Measurements from ENCODE around the gene MAST2. TPM values are rescaled to one million over a fixed set of nuclear protein-coding genes. Genes with fewer than 3 reads are reported as not detected.

MAST2 gene
- total and polyA plus RNA-seq, 2 of the 13 experiments (the other 11 are each of a cell fraction or from before 2014, with no cell fraction given) = 15.3 to 23.0 TPM

DNA sequence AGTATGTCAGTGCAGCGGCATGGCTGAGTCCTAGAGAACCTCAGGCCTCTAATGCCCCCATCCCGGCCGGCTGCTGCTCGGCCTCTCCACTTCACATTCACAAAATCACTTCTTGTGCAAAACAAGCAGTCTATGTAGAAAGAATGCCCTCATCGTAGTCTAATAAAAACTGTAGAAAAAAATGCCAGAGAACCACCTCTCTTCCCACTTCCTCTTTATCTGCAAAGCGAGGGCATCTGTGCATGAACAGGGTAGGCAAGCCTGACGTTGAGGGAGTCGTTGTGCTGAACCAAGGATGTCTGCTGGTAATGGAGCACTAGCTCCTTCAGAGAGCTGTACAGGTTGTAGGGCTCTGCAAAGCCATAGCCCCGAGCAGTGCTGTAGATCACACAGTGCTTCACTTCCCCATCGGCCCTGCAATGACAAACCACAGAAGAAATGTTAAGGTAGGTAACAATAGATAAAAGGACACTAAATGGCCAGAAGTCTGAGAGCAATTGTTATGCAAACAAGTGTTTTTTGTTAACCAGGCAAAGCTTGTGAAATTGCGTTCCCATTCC, 240.1 kb downstream of the MAST2 start:
- Histone ChIP-seq H3K27ac (ENCODE audit: extremely low read length, insufficient read depth, low read length) (no peak overlapping the region), H3K4me3 (replicated peaks in 1 of 3; ENCODE audit: insufficient read depth in 1 of 3, low read depth in 2 of 3, low read length in 3 of 3) (no peak overlapping the region), H3K9me3 (ENCODE audit: low read length) (no peaks in the 10 kb centered on the region), H2AFZ (ENCODE audit: low read length) (no peak overlapping the region), H3K79me2 (ENCODE audit: insufficient read depth, low read length) (no peaks in the 10 kb centered on the region), H3K4me2 (ENCODE audit: low read depth, low read length) (no peak overlapping the region), H3K27me3 (ENCODE audit: control insufficient read depth in 1 of 2, insufficient read depth in 2 of 2, low read length in 2 of 2) (no peaks in the 10 kb centered on the region; a peak in 1 of 5 replicates), H3K4me1 (ENCODE audit: insufficient read depth, low read length) (no peaks in the 10 kb centered on the region), H4K20me1 (ENCODE audit: insufficient read depth, low read length) (no peaks in the 10 kb centered on the region), H3K36me3 (replicated peaks in 1 of 2; ENCODE audit: control insufficient read depth in 1 of 2, insufficient read depth in 2 of 2, low read length in 2 of 2) (no peaks in the 10 kb centered on the region), H3K9ac (ENCODE audit: insufficient read depth, low read depth, low read length) (no peak overlapping the region)
- WGBS (ENCODE audit: low lambda C conversion rate) = 89% methylated on average over 11 of the region's 11 CpGs
- TF ChIP-seq GMEB1 (CRISPR knock-in tag; IDR thresholded peaks at IDR 0.05; ENCODE audit: borderline replicate concordance) (no peak), SOX5 (CRISPR knock-in tag; IDR thresholded peaks at IDR 0.05; ENCODE audit: borderline replicate concordance) (no peak), ETV6 (CRISPR knock-in tag; conservative IDR thresholded peaks at IDR 0.05) (no peak), ZFP90 (CRISPR knock-in tag; IDR thresholded peaks at IDR 0.05; ENCODE audit: borderline replicate concordance) (no peak), ZNF235 (CRISPR knock-in tag; IDR thresholded peaks at IDR 0.05; ENCODE audit: borderline replicate concordance) (no peak), CREBL2 (CRISPR knock-in tag; IDR thresholded peaks at IDR 0.05; ENCODE audit: borderline replicate concordance) (no peak), PITX1 (CRISPR knock-in tag; IDR thresholded peaks at IDR 0.05) (no peak), ONECUT2 (CRISPR knock-in tag; IDR thresholded peaks at IDR 0.05) (no peak), ATF2 (CRISPR knock-in tag; IDR thresholded peaks at IDR 0.05) (no peak), CBX1 (IDR thresholded peaks at IDR 0.05; ENCODE audit: low read depth) (no peak), KAT8 (CRISPR knock-in tag; IDR thresholded peaks at IDR 0.05) (no peak), SOX6 (IDR thresholded peaks at IDR 0.05) (no peak), SOX6 (CRISPR knock-in tag; IDR thresholded peaks at IDR 0.05) (no peak), PHF5A (CRISPR knock-in tag; IDR thresholded peaks at IDR 0.05; ENCODE audit: low read depth, unreplicated experiment) (no peak), CREB1 (IDR thresholded peaks at IDR 0.05) (no peak), CREB1 (CRISPR knock-in tag; IDR thresholded peaks at IDR 0.05) (no peak), EZH2 (conservative IDR thresholded peaks at IDR 0.05; ENCODE audit: low read depth, low read length) (no peak), CREB3 (CRISPR knock-in tag; IDR thresholded peaks at IDR 0.05) (no peak)
- TF ChIP-seq, protein P1, sequence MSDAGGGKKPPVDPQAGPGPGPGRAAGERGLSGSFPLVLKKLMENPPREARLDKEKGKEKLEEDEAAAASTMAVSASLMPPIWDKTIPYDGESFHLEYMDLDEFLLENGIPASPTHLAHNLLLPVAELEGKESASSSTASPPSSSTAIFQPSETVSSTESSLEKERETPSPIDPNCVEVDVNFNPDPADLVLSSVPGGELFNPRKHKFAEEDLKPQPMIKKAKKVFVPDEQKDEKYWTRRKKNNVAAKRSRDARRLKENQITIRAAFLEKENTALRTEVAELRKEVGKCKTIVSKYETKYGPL (CRISPR knock-in tag; IDR thresholded peaks at IDR 0.05) = no peak
- intact Hi-C loops (cut with micrococcal nuclease; ENCODE audit: unreplicated experiment) (no loop called here), in situ Hi-C loops (cut with HindIII; ENCODE audit: extremely low pct_ligation_motif_present, low pct_unique_long_range_greater_than_20kb) (no loop called here)
- FAIRE-seq = no peak
- ChIA-PET CTCF (ENCODE audit: low intra/inter-chr PET ratio, low total read pairs) (no interaction called here), POLR2A (no interaction called here)
- ATAC-seq = no peak
- no TSS peak for BruUV-seq (replicated peaks)
- DNase-seq (ENCODE audit: low spot score) = no peak

Data from HepG2 (cell line).